ENCODE results near the gene DDX28. TPM values are rescaled to one million over a fixed set of nuclear protein-coding genes. Genes with fewer than 3 reads are reported as not detected.

The DDX28 gene
- total and polyA plus RNA-seq, 2 of the 8 experiments (the other 6 are each of a cell fraction or from before 2014, with no cell fraction given): 16.8 to 28.1 TPM

- Histone ChIP-seq H3K27me3 (replicated peaks in 1 of 4; ENCODE audit: control insufficient read depth in 3 of 4, extremely low read depth in 1 of 4, insufficient read depth in 3 of 4, low read length in 3 of 4) (no peaks in the 10 kb centered on the region), H2BK5ac (ENCODE audit: low read depth, low read length) (no peak overlapping the region), H3K4me2 (ENCODE audit: insufficient read depth in 1 of 2, low read depth in 2 of 2, low read length in 2 of 2) (peak overlapping the region in 1 of 2 experiments; percentile 19; a peak in 2 of 4 replicates), H3K14ac (ENCODE audit: insufficient read length) (no peak overlapping the region), H3K23ac (ENCODE audit: insufficient read length) (no peak overlapping the region), H4K8ac (ENCODE audit: extremely low read depth, insufficient read depth, low read length) (no peak overlapping the region), H3K4ac (replicated peaks; ENCODE audit: insufficient read length, low read depth, low read length) (no peak overlapping the region), H3K4me1 (replicated peaks in 1 of 4; ENCODE audit: control insufficient read depth in 3 of 4, insufficient read depth in 4 of 4, low read length in 3 of 4) (peaks cover 0 to 6% (median 3%) of the 10 kb centered on the region in 4 experiments; a peak in 3 of 7 replicates), H2BK15ac (ENCODE audit: low read length) (no peak overlapping the region), H3K23me2 (ENCODE audit: low read depth, low read length) (no peaks in the 10 kb centered on the region), H3K36me3 (ENCODE audit: control insufficient read depth in 2 of 4, insufficient read depth in 4 of 4, low read length in 3 of 4) (no peaks in the 10 kb centered on the region), H3K4me3 (ENCODE audit: extremely low read depth in 1 of 4, insufficient read depth in 2 of 4, low read depth in 3 of 4, low read length in 4 of 4) (no peak overlapping the region), H2AK5ac (ENCODE audit: low read depth, low read length) (no peak overlapping the region), H2AFZ (ENCODE audit: low read length) (peak overlapping the region; percentile 86), H4K20me1 (replicated peaks in 1 of 2; ENCODE audit: control insufficient read depth in 1 of 2, insufficient read depth in 2 of 2, low read length in 2 of 2) (no peaks in the 10 kb centered on the region), H2BK20ac (ENCODE audit: low read length) (no peak overlapping the region; the same call in 1 of the 2 replicates), H2BK12ac (ENCODE audit: low read depth, low read length) (0 out of 2 replicates have a peak overlapping the region, but pooled peaks have one; percentile 39), H3K56ac (replicated peaks; ENCODE audit: insufficient read length, low read depth, low read length) (no peak overlapping the region), H3K9me3 (ENCODE audit: insufficient read depth in 2 of 2, low read depth in 1 of 2, low read length in 1 of 2) (no peaks in the 10 kb centered on the region), H2BK120ac (replicated peaks; ENCODE audit: low read depth, low read length) (no peak overlapping the region), H4K91ac (replicated peaks; ENCODE audit: insufficient read length, low read length) (no peak overlapping the region), H3K79me2 (ENCODE audit: control insufficient read depth in 1 of 2, insufficient read depth in 2 of 2, low read length in 2 of 2) (no peaks in the 10 kb centered on the region), H3K79me1 (ENCODE audit: low read depth, low read length) (no peaks in the 10 kb centered on the region), H3K18ac (ENCODE audit: extremely low read depth, low read length) (no peak overlapping the region), H4K5ac (ENCODE audit: insufficient read length, low read depth, low read length) (no peak overlapping the region), H3K9ac (replicated peaks in 1 of 4; ENCODE audit: extremely low read depth in 1 of 4, low read depth in 3 of 4, low read length in 3 of 4) (no peak overlapping the region), H3K27ac (ENCODE audit: low read depth, low read length) (no peak overlapping the region)
- POLR2A ChIA-PET (ENCODE audit: partially characterized antibody): interaction anchor here (1.6 to 2.2 kb wide), 2 partner anchors 11 to 13 kb away, joined by 5 to 11 read pairs; partner anchors contain the start of genes DDX28 and DUS2
- CTCF ChIA-PET (ENCODE audit: partially characterized antibody): interaction anchor here (1.5 to 1.7 kb wide), 3 partner anchors 15 to 31 kb away, joined by 3 to 4 read pairs (median 4); no protein-coding TSS in a partner anchor
- WGBS, 2 experiments (ENCODE audit: extremely low coverage in 1 of 2, insufficient coverage in 1 of 2, insufficient read length in 1 of 2, insufficient replicate concordance in 2 of 2, low coverage in 1 of 2, low lambda C conversion rate in 2 of 2, missing lambda C conversion rate in 1 of 2): 83% methylated on average over 9 of the region's 9 CpGs; no CpG with 5 or more reads in 1 of the 2 experiments
- DNase-seq (ENCODE audit: low read depth in 1 of 2, low spot score in 2 of 2) (no peak), FAIRE-seq (no peak)
- TF ChIP-seq KDM5A (IDR thresholded peaks at IDR 0.05; ENCODE audit: low read length) (no peak), RBBP5 (IDR thresholded peaks at IDR 0.05; ENCODE audit: borderline replicate concordance, low read depth, low read length) (0 out of 2 replicates have a peak, but pooled peaks have one; percentile 29)
These were observed 13.8 kb downstream of the DDX28 start for GRCh38 chr16:68009157-68009735.
